Measurements from ENCODE around the gene HSD17B10. TPM values are rescaled to one million over a fixed set of nuclear protein-coding genes. Genes with fewer than 3 reads are reported as not detected.

Gene HSD17B10
- 456 TPM for polyA plus RNA-seq (2012; ENCODE audit: insufficient read depth, insufficient read length, low read depth)

- H3K4me1 ChIP-seq: no peaks in the 10 kb centered on the region
- DNase-seq: peak; percentile 92
- H3K27me3 ChIP-seq: no peaks in the 10 kb centered on the region
- peak within 1 kb of the TSS; percentile 90 for H3K4me3 ChIP-seq (ENCODE audit: low read depth, low read length)
- H3K36me3 ChIP-seq: peaks cover 5% of the 10 kb centered on the region
- no peaks in the 10 kb centered on the region for H3K9me3 ChIP-seq
- no peak for TF ChIP-seq CTCF (IDR thresholded peaks at IDR 0.05; ENCODE audit: low read depth, low read length)
Observed at GRCh38 chrX:53433651-53434639, at the start of gene HSD17B10. TSS of gene HSD17B10 (minus strand) at chrX:53434370. CDS start at chrX:53434345, 25 bp downstream.

DNA sequence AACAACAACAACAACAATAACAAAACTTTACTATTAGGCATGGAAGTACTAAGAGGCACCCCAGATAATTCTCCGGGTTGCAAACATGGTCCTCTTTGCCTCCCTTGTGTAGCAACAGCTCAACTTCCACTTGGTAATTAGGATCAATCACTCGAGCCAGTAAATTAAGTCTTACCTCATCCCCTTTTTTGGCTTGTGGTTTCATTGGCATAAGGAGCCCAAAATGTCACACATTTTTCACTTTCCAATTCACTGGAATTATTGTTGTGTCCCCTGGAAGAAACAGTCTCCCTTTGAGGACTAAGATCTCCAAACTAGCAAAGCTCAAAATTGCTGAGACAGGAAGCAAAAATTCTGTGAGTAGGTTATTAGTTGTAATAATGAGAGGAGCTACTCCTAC, 49.2 kb upstream of the HSD17B10 start:
- no peak for DNase-seq
- no peaks in the 10 kb centered on the region for H3K9me3 ChIP-seq
- no peak overlapping the region for H3K4me3 ChIP-seq (ENCODE audit: low read depth, low read length)
- H3K36me3 ChIP-seq: no peaks in the 10 kb centered on the region
- no peaks in the 10 kb centered on the region for H3K4me1 ChIP-seq
- H3K27me3 ChIP-seq: no peaks in the 10 kb centered on the region
- no peak for TF ChIP-seq CTCF (IDR thresholded peaks at IDR 0.05; ENCODE audit: low read depth, low read length)

DNA sequence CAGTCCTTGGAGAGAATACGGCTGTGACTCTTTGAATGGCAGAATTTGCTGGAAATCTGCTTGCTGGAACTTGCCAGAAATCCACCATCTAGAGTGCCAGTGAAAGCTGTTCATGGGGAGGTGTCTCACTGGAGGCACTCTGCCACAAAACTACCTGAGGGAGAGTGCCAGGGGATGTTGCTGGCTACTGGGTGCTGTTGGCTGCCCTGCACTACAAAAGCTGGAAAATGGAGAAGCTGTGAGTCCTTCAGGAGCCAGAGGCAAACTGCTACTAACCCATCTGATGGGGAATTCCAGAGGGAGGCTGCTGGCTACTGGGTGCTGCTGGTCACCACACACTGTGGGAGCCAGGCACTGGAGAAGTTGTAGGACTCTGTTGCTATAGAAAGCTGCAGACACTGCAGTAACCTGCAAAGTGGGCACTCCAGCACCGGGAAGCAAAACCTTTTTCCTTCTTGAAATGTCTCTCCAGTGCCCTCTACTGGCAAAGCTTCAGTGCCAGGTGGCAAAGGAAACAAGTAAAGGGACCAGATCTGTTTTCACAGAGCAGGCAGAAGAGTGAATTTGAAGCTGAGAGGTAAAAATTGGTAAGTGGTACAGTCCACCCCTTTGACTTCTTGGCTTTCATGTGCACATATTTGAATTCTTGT, 47.8 kb upstream of the HSD17B10 start:
- H3K36me3 ChIP-seq: no peaks in the 10 kb centered on the region
- DNase-seq: peak; percentile 65
- peak; percentile 76 for TF ChIP-seq CTCF (IDR thresholded peaks at IDR 0.05; ENCODE audit: low read depth, low read length)
- no peaks in the 10 kb centered on the region for H3K4me1 ChIP-seq
- no peak overlapping the region for H3K4me3 ChIP-seq (ENCODE audit: low read depth, low read length)
- no peaks in the 10 kb centered on the region for H3K27me3 ChIP-seq
- H3K9me3 ChIP-seq: no peaks in the 10 kb centered on the region

GRCh38 chrX:53481093-53481492, 46.9 kb upstream of the HSD17B10 start:
- peak; percentile 31 for DNase-seq
- peak; percentile 49 for TF ChIP-seq CTCF (IDR thresholded peaks at IDR 0.05; ENCODE audit: low read depth, low read length)
- no peaks in the 10 kb centered on the region for H3K36me3 ChIP-seq

DNA sequence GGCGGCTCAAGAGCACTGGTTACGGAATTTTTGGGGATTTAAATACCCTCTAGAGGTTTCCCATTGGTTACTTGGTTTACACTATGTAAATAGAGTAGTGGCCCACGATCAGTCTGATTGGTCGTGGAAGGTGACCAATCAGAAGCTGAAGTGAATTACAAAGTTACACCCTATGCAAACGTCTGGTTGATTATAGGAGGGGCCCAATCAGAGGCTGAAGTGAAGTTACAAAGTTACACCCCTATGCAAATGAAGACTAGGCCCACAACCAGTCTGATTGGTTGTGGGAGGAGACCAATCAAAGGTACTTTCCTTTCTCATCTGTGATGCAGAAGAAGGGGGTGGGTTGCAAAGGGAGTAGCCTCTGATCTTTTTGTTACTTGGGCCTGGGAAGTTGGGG, 45.1 kb upstream of the HSD17B10 start:
- DNase-seq: peak; percentile 64
- H3K4me3 ChIP-seq (ENCODE audit: low read depth, low read length): 0 out of 2 replicates have a peak overlapping the region, but pooled peaks have one; percentile 20
- H3K27me3 ChIP-seq: no peaks in the 10 kb centered on the region
- H3K9me3 ChIP-seq: no peaks in the 10 kb centered on the region
- TF ChIP-seq CTCF (IDR thresholded peaks at IDR 0.05; ENCODE audit: low read depth, low read length): no peak
- no peaks in the 10 kb centered on the region for H3K36me3 ChIP-seq
- H3K4me1 ChIP-seq: no peaks in the 10 kb centered on the region

More at GRCh38 chrX:53481093-53481492, 46.9 kb upstream of the HSD17B10 start:
- H3K4me3 ChIP-seq (ENCODE audit: low read depth, low read length): no peak overlapping the region
- no peaks in the 10 kb centered on the region for H3K27me3 ChIP-seq
- no peaks in the 10 kb centered on the region for H3K9me3 ChIP-seq
- H3K4me1 ChIP-seq: no peaks in the 10 kb centered on the region
